Measurements from ENCODE around the gene PLEKHM3. TPM values are rescaled to one million over a fixed set of nuclear protein-coding genes. Genes with fewer than 3 reads are reported as not detected.

The PLEKHM3 gene
- total and polyA plus RNA-seq, 2 of the 4 experiments (the other 2 are of a cell fraction): 2.4 to 11.3 TPM

- Histone ChIP-seq H2BK120ac (ENCODE audit: low read depth, low read length) (no peak overlapping the region), H2BK5ac (ENCODE audit: low read depth, low read length, poor library complexity, severe bottlenecking) (no peak overlapping the region), H2AK9ac (replicated peaks; ENCODE audit: low read depth, low read length, poor library complexity) (no peak overlapping the region), H3K4ac (ENCODE audit: low read depth, low read length) (no peak overlapping the region), H4K91ac (ENCODE audit: insufficient read depth, low read depth, low read length) (no peak overlapping the region), H3K9ac (ENCODE audit: low read depth, low read length) (no peak overlapping the region), H3K18ac (ENCODE audit: low read depth, low read length) (no peak overlapping the region), H3K9me1 (ENCODE audit: insufficient read depth, low read length) (peaks cover 3% of the 10 kb centered on the region), H3K4me1 (ENCODE audit: control insufficient read depth, insufficient read depth, low read length) (no peaks in the 10 kb centered on the region), H3K9me3 (ENCODE audit: control insufficient read depth, insufficient read depth, low read length) (no peaks in the 10 kb centered on the region), H3K27me3 (ENCODE audit: control insufficient read depth, insufficient read depth, low read length) (no peaks in the 10 kb centered on the region), H3K36me3 (ENCODE audit: control insufficient read depth, insufficient read depth, low read length) (no peaks in the 10 kb centered on the region), H3K14ac (replicated peaks; ENCODE audit: low read depth, low read length) (no peak overlapping the region), H2AFZ (replicated peaks; ENCODE audit: low read length, poor library complexity) (no peak overlapping the region), H4K20me1 (ENCODE audit: insufficient read depth, low read length) (no peaks in the 10 kb centered on the region), H3K79me1 (ENCODE audit: low read depth in 1 of 2, low read length in 2 of 2) (no peaks in the 10 kb centered on the region), H2AK5ac (ENCODE audit: low read depth, low read length) (no peak overlapping the region), H3K23ac (ENCODE audit: low read depth, low read length) (no peak overlapping the region), H4K8ac (ENCODE audit: low read depth in 2 of 2, low read length in 2 of 2) (no peak overlapping the region), H4K5ac (ENCODE audit: low read depth, low read length) (no peak overlapping the region), H2BK20ac (ENCODE audit: low read depth, low read length) (no peak overlapping the region), H3K4me3 (ENCODE audit: insufficient read depth, low read depth, low read length) (no peak overlapping the region), H3K4me2 (ENCODE audit: low read depth, low read length) (no peak overlapping the region), H3K56ac (ENCODE audit: extremely low read depth, insufficient read depth, low read length) (no peak overlapping the region), H3K27ac (ENCODE audit: insufficient read depth, low read length) (no peak overlapping the region), H2BK15ac (ENCODE audit: low read depth, low read length) (no peak overlapping the region)
- TF ChIP-seq RCOR1 (IDR thresholded peaks at IDR 0.05; ENCODE audit: insufficient replicate concordance, low read length): no peak
- TF ChIP-seq RFX5 (IDR thresholded peaks at IDR 0.05; ENCODE audit: low read depth, low read length): no peak
- TF ChIP-seq POLR2A (IDR thresholded peaks at IDR 0.05; ENCODE audit: low read depth, low read length): no peak
- no peak for TF ChIP-seq BHLHE40 (IDR thresholded peaks at IDR 0.05; ENCODE audit: low read depth, low read length)
- TF ChIP-seq CHD1 (IDR thresholded peaks at IDR 0.05; ENCODE audit: low read depth, low read length): no peak
- no peak for TF ChIP-seq CEBPB (IDR thresholded peaks at IDR 0.05; ENCODE audit: low read depth, low read length)
- TF ChIP-seq, protein P1, sequence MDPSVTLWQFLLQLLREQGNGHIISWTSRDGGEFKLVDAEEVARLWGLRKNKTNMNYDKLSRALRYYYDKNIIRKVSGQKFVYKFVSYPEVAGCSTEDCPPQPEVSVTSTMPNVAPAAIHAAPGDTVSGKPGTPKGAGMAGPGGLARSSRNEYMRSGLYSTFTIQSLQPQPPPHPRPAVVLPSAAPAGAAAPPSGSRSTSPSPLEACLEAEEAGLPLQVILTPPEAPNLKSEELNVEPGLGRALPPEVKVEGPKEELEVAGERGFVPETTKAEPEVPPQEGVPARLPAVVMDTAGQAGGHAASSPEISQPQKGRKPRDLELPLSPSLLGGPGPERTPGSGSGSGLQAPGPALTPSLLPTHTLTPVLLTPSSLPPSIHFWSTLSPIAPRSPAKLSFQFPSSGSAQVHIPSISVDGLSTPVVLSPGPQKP (IDR thresholded peaks at IDR 0.05; ENCODE audit: borderline replicate concordance, low read depth, low read length): no peak
- TF ChIP-seq SMC3 (IDR thresholded peaks at IDR 0.05; ENCODE audit: low read depth, low read length): no peak
- BruUV-seq (replicated peaks): no TSS peak
- ChIA-PET CTCF (no interaction called here), POLR2A (ENCODE audit: unreplicated experiment) (no interaction called here)
- dilution Hi-C loops (cut with HindIII; ENCODE audit: low sequenced_read_pairs, unreplicated experiment): no loop called here
- DNase-seq: no peak
- in situ Hi-C loops (cut with MboI; ENCODE audit: low sequenced_read_pairs): no loop called here
- intact Hi-C loops (cut with micrococcal nuclease): no loop called here
- 90% methylated on average over 2 of the region's 3 CpGs; no CpG with 5 or more reads in 1 of the 2 experiments for WGBS, 2 experiments (ENCODE audit: extremely low coverage in 2 of 2, insufficient read length in 1 of 2)
- ATAC-seq (ENCODE audit: low read depth): no peak
Measured at GRCh38 chr2:207911856-207912255, 113.5 kb downstream of the PLEKHM3 start.

Data from IMR-90 (cell line).